22Rv1 (cell line): ENCODE data around the gene OR2M3.

Source experiments
- ZFX ChIP-seq: fragments of 450-650 bp; IDR thresholded peaks from 2 replicates; pipeline ENCODE4 v1.6.1; 2017; ENCODE audit warnings: antibody characterized with exemption, borderline replicate concordance
- TF ChIP-seq, protein P1 (sequence below): fragments of 450-650 bp; IDR thresholded peaks from 2 replicates; pipeline ENCODE4 v1.5.1; 2017; ENCODE audit warnings: mild to moderate bottlenecking

DNA sequence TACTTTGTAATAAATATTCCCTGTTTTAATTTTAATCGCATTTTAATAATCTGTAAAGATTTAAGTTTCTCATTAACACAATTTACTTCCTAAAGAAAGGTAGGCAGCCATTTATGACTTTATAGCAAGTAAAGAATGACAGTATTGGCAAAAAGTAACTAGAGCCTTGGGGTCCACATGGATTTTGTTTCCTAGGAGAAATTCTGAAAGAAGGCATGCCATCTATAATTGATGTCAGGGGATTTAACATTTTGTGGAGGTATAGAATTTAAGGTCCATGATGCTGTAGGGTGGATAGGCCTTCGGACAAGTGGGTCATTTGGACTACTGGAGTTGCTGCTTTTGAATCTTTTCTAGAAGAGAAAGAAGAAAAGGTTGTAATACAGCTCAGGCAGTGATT is 34.1 kb downstream of the OR2M3 start, which contains the start of gene OR2M4:
- TF ChIP-seq, protein P1, sequence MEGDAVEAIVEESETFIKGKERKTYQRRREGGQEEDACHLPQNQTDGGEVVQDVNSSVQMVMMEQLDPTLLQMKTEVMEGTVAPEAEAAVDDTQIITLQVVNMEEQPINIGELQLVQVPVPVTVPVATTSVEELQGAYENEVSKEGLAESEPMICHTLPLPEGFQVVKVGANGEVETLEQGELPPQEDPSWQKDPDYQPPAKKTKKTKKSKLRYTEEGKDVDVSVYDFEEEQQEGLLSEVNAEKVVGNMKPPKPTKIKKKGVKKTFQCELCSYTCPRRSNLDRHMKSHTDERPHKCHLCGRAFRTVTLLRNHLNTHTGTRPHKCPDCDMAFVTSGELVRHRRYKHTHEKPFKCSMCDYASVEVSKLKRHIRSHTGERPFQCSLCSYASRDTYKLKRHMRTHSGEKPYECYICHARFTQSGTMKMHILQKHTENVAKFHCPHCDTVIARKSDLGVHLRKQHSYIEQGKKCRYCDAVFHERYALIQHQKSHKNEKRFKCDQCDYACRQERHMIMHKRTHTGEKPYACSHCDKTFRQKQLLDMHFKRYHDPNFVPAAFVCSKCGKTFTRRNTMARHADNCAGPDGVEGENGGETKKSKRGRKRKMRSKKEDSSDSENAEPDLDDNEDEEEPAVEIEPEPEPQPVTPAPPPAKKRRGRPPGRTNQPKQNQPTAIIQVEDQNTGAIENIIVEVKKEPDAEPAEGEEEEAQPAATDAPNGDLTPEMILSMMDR = no peak
- TF ChIP-seq ZFX = no peak
